OCI-LY7 (cell line): ENCODE results near the gene HDHD5.

Experiments
- EZH2phosphoT487 ChIP-seq: fragments of 200-600 bp; sonication (generic); IDR thresholded peaks from 2 replicates; pipeline ENCODE4 v1.6.1; 2018; ENCODE audit warnings: low read depth, borderline replicate concordance, mild to moderate bottlenecking, mixed run types, antibody characterized with exemption, low read length, moderate library complexity, mixed read lengths
- TF ChIP-seq, protein P1 (sequence below): fragments of 200-600 bp; sonication (generic); conservative IDR thresholded peaks from 2 replicates; pipeline ENCODE4 v1.5.1; 2014; ENCODE audit warnings: mild to moderate bottlenecking, antibody characterized with exemption, low read length, moderate library complexity, mixed read lengths

DNA sequence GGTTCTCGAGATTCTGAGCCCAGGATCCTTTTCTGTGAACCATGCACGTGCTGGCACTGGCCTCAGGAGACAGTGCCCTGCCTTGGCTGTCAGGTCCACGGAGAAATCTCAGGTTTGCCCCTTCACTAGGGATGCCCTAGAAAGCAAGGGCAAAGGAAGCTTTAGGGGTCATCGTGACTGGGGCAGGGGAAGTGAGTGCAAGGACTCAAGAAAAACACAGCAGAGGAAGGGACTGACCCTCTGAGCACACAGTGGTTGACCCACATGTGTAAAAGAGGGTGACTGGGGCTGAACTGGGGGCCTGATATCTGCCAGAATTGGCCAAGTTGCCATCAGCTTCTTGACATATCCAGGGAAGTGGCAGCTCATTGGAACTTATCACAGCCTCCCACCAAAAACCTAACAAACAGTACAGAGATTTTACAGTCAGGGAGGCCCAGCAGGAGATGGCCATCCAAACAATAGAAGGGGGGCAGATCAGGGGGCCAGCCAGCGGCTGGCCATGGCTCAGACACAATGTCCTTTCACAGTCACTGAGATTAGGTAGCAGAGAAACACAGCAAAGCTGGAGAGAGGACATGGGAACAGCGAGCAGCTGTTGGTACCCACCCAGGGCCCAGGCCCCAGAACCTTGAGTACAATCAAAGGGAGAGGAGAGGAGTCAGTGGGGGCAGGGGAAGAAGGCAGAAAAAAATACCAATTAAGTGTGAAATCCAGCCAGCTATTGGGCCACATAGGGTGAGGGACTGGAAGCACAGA is 42.3 kb downstream of the HDHD5 start:
- TF ChIP-seq, protein P1, sequence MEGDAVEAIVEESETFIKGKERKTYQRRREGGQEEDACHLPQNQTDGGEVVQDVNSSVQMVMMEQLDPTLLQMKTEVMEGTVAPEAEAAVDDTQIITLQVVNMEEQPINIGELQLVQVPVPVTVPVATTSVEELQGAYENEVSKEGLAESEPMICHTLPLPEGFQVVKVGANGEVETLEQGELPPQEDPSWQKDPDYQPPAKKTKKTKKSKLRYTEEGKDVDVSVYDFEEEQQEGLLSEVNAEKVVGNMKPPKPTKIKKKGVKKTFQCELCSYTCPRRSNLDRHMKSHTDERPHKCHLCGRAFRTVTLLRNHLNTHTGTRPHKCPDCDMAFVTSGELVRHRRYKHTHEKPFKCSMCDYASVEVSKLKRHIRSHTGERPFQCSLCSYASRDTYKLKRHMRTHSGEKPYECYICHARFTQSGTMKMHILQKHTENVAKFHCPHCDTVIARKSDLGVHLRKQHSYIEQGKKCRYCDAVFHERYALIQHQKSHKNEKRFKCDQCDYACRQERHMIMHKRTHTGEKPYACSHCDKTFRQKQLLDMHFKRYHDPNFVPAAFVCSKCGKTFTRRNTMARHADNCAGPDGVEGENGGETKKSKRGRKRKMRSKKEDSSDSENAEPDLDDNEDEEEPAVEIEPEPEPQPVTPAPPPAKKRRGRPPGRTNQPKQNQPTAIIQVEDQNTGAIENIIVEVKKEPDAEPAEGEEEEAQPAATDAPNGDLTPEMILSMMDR = no peak
- TF ChIP-seq EZH2phosphoT487 = no peak
